Prostate gland (tissue), 2 donors: Measurements from ENCODE around the gene EPHB6. TPM values are rescaled to one million over a fixed set of nuclear protein-coding genes. Genes with fewer than 3 reads are reported as not detected.
A peak's percentile ranks its signal among the peaks of the same experiment; 100 is the strongest.

ENCODE experiments used
- DNase-seq: peaks from one replicate; pipeline ENCODE4 v3.0.0-alpha.2; 2019; ENCODE audit warnings: low spot score
- H3K27ac ChIP-seq, 2 donors: fragments of 200-600 bp; sonication (generic); 2 replicates each; pipeline ENCODE4 v1.5.1; 2017 to 2019
- H3K27me3 ChIP-seq: fragments of 200-600 bp; sonication (generic); replicated peaks from 2 replicates; pipeline ENCODE4 v1.5.1; 2019; ENCODE audit not compliant: insufficient read depth
- H3K36me3 ChIP-seq, 2 donors: fragments of 200-600 bp; sonication (generic); 1 replicate in 1 of 2; 2 replicates in 1 of 2; pipeline versions ENCODE4 v1.5.1 to v1.8.1; 2017 to 2019
- H3K4me1 ChIP-seq: fragments of 200-600 bp; sonication (generic); replicated peaks from 2 replicates; pipeline ENCODE4 v1.5.1; 2019
- H3K4me3 ChIP-seq, 2 donors: fragments of 200-600 bp; sonication (generic); 2 replicates each; pipeline ENCODE4 v1.5.1; 2017 to 2019
- H3K9me3 ChIP-seq: fragments of 200-600 bp; sonication (generic); 2 replicates; pipeline ENCODE4 v1.5.1; 2017
- CTCF ChIP-seq, 4 experiments: fragments of 200-600 bp in 2 of 4; fragments of 450-650 bp in 2 of 4; sonication (generic) in 2 of 4; IDR thresholded peaks; 1 replicate in 3 of 4; 2 replicates in 1 of 4; pipeline ENCODE4 v1.5.1; 2016 to 2019; ENCODE audit warnings: antibody characterized with exemption in 4 of 4, mild to moderate bottlenecking in 2 of 4, moderate library complexity in 2 of 4
- POLR2A ChIP-seq: fragments of 450-650 bp; IDR thresholded peaks from one replicate; pipeline ENCODE4 v1.6.1; 2016; ENCODE audit warnings: antibody characterized with exemption, mild to moderate bottlenecking
- POLR2AphosphoS5 ChIP-seq: sonication (generic); formaldehyde crosslinking; IDR thresholded peaks from one replicate; pipeline ENCODE4 v1.6.1; 2017; ENCODE audit warnings: antibody characterized with exemption
- WGBS: methylation state at CpG from one replicate; pipeline ENCODE4 v1.1.5; 2018; 5-methylcytosine and 5-hydroxymethylcytosine counted together
- intact Hi-C: fragments of 100-400 bp; cut with DNase I; formaldehyde crosslinking; loops from one replicate; pipeline ENCODE4 v1.14.2; 2022
- total RNA-seq, 2 donors: library from RNA; depleted of rRNA; stranded (reverse); fragments of >200 nt; gene quantifications; one replicate each; pipeline ENCODE4 v1.1.0, GENCODE V29; 2016

The EPHB6 gene
- 100 to 1,000 TPM in 1 of 2 donors, 10 to 100 TPM in 1; 98.1 to 122 TPM for total RNA-seq

GRCh38 chr7:142854372-142855113 lies at the start of gene EPHB6:
Gene EPHB6 (plus strand): TSS chr7:142855076. CDS start chr7:142863228, 8,152 bp downstream.
- intact Hi-C loops = loop anchor here (2.0 to 10.0 kb wide), 3 partner anchors 148 to 540 kb away; no protein-coding TSS in a partner anchor
- WGBS = under 1% methylated on average over 49 of the region's 70 CpGs
- H3K9me3 ChIP-seq = no peaks in the 10 kb centered on the region

GRCh38 chr7:142805350-142806021 lies 49.4 kb upstream of the EPHB6 start:
- H3K36me3 ChIP-seq = no peaks in the 10 kb centered on the region
- intact Hi-C loops = no loop called here
- 92% methylated on average over 3 of the region's 3 CpGs for WGBS
- H3K4me1 ChIP-seq = no peaks in the 10 kb centered on the region
- H3K27ac ChIP-seq = no peak overlapping the region
- no peaks in the 10 kb centered on the region for H3K27me3 ChIP-seq
- H3K9me3 ChIP-seq = no peaks in the 10 kb centered on the region
- H3K4me3 ChIP-seq = no peak overlapping the region
- TF ChIP-seq CTCF (IDR thresholded peaks at IDR 0.05) (no peak), POLR2A (no peak), POLR2AphosphoS5 (no peak)
- no peak for DNase-seq

More at GRCh38 chr7:142854372-142855113, at the start of gene EPHB6:
- H3K4me3 ChIP-seq = peak within 1 kb of the TSS; percentile 62 to 76
- H3K27me3 ChIP-seq = no peaks in the 10 kb centered on the region
- H3K27ac ChIP-seq = peak within 1 kb of the TSS; percentile 70 to 79
- peak; percentile 84 for DNase-seq
- H3K36me3 ChIP-seq = no peaks in the 10 kb centered on the region
- peak; percentile 34 for TF ChIP-seq POLR2A
- TF ChIP-seq CTCF (IDR thresholded peaks at IDR 0.05) = peak in 1 of 4 experiments; percentile 9
- no peak for TF ChIP-seq POLR2AphosphoS5
- no peaks in the 10 kb centered on the region for H3K4me1 ChIP-seq

- 59% methylated on average over 2 of the region's 2 CpGs for WGBS
- intact Hi-C loops = no loop called here
These were observed 48.9 kb upstream of the EPHB6 start for GRCh38 chr7:142806022-142806356.

GRCh38 chr7:142806957-142807356 lies 47.9 kb upstream of the EPHB6 start:
- TF ChIP-seq CTCF (IDR thresholded peaks at IDR 0.05) (no peak), POLR2A (no peak), POLR2AphosphoS5 (no peak)
- 96% methylated on average over 1 of the region's 1 CpG for WGBS
- intact Hi-C loops = no loop called here
- Histone ChIP-seq H3K4me1 (no peaks in the 10 kb centered on the region), H3K27me3 (no peaks in the 10 kb centered on the region), H3K4me3 (no peak overlapping the region), H3K36me3 (no peaks in the 10 kb centered on the region), H3K27ac (no peak overlapping the region), H3K9me3 (no peaks in the 10 kb centered on the region)
- no peak for DNase-seq

More at GRCh38 chr7:142806022-142806356, 48.9 kb upstream of the EPHB6 start:
- Histone ChIP-seq H3K9me3 (no peaks in the 10 kb centered on the region), H3K27me3 (no peaks in the 10 kb centered on the region), H3K27ac (no peak overlapping the region), H3K4me3 (no peak overlapping the region), H3K4me1 (no peaks in the 10 kb centered on the region), H3K36me3 (no peaks in the 10 kb centered on the region)
- no peak for TF ChIP-seq CTCF (IDR thresholded peaks at IDR 0.05)
- TF ChIP-seq POLR2AphosphoS5 = no peak
- TF ChIP-seq POLR2A = no peak
- DNase-seq = no peak
